OCI-LY3 (cell line): Measurements from ENCODE around the gene LTBP3.

Experiments
- H2AFZ ChIP-seq: fragments of 200-600, 300-600 bp; shearing (Covaris generic); 2 replicates; pipeline ENCODE4 v1.6.0; 2014; ENCODE audit warnings: antibody characterized with exemption, low read depth, low read length
- H3K27ac ChIP-seq: fragments of 200-600, 300-600 bp; sonication (generic); 2 replicates; pipeline ENCODE4 v1.5.1; 2014; ENCODE audit warnings: mild to moderate bottlenecking, low read length, moderate library complexity, mixed read lengths
- H3K27me3 ChIP-seq: fragments of 200-600, 300-600 bp; sonication (generic); 2 replicates; pipeline ENCODE4 v1.6.1; 2014; ENCODE audit warnings: low read depth, low read length, mixed read lengths
- H3K36me3 ChIP-seq: fragments of 200-600, 300-600 bp; sonication (generic); replicated peaks from 2 replicates; pipeline ENCODE3; 2014; ENCODE audit warnings: low read depth, low read length, mixed read lengths
- H3K4me1 ChIP-seq: fragments of 300-600, 200-600 bp; sonication (generic); 2 replicates; pipeline ENCODE4 v1.6.1; 2014; ENCODE audit warnings: low read length, mixed read lengths
- H3K4me2 ChIP-seq: fragments of 200-600, 300-600 bp; sonication (generic); 2 replicates; pipeline ENCODE4 v1.6.1; 2014; ENCODE audit warnings: low read length, mixed read lengths
- H3K4me3 ChIP-seq: fragments of 300-600, 200-600 bp; sonication (generic); 2 replicates; pipeline ENCODE4 v1.5.1; 2014; ENCODE audit warnings: antibody characterized with exemption, mild to moderate bottlenecking, low read length, moderate library complexity
- H3K79me2 ChIP-seq: fragments of 300-600, 200-600 bp; shearing (Covaris generic); 2 replicates; pipeline ENCODE4 v1.6.1; 2014; ENCODE audit warnings: mild to moderate bottlenecking, low read length, mixed read lengths
- H3K9ac ChIP-seq: fragments of 300-600, 200-600 bp; shearing (Covaris generic); 2 replicates; pipeline ENCODE4 v1.6.0; 2014; ENCODE audit warnings: mild to moderate bottlenecking, low read length, moderate library complexity
- H3K9me3 ChIP-seq: fragments of 200-600, 300-600 bp; shearing (Covaris generic); 2 replicates; pipeline ENCODE4 v1.6.1; 2014; ENCODE audit warnings: low read length, mixed read lengths; ENCODE audit not compliant: insufficient read depth
- H4K20me1 ChIP-seq: fragments of 200-600, 300-600 bp; sonication (generic); 2 replicates; pipeline ENCODE4 v1.6.1; 2016; ENCODE audit warnings: low read length, mixed read lengths; ENCODE audit not compliant: insufficient read depth
- CTCF ChIP-seq: fragments of 200-600, 300-600 bp; sonication (generic); IDR thresholded peaks from 2 replicates; pipeline ENCODE4 v1.5.1; 2014; ENCODE audit warnings: antibody characterized with exemption, low read length, low read depth
- EZH2phosphoT487 ChIP-seq: fragments of 200-600 bp; shearing (Covaris generic); IDR thresholded peaks from 2 replicates; pipeline ENCODE4 v1.6.1; 2018; ENCODE audit warnings: antibody characterized with exemption, mixed run types, low read depth

LTBP3 gene

GRCh38 chr11:65498727-65498976 is 59.5 kb downstream of the LTBP3 start:
- Histone ChIP-seq H3K4me3 (peak overlapping the region; percentile 83), H3K9ac (peak overlapping the region; percentile 99), H4K20me1 (peaks cover 43% of the 10 kb centered on the region), H3K4me2 (peak overlapping the region; percentile 95), H3K9me3 (no peaks in the 10 kb centered on the region), H3K79me2 (peaks cover 83% of the 10 kb centered on the region), H3K27ac (peak overlapping the region; percentile 91), H3K4me1 (peaks cover 55% of the 10 kb centered on the region), H3K27me3 (no peaks in the 10 kb centered on the region), H3K36me3 (peaks cover 46% of the 10 kb centered on the region), H2AFZ (peak overlapping the region; percentile 67)
- TF ChIP-seq CTCF, result no peak
- TF ChIP-seq EZH2phosphoT487, result no peak

GRCh38 chr11:65498042-65498726 is 60.0 kb downstream of the LTBP3 start:
- H3K27me3 ChIP-seq, result no peaks in the 10 kb centered on the region
- H3K4me1 ChIP-seq, result peaks cover 55% of the 10 kb centered on the region
- H4K20me1 ChIP-seq, result peaks cover 38% of the 10 kb centered on the region
- H3K4me2 ChIP-seq, result peak overlapping the region; percentile 95
- peaks cover 42% of the 10 kb centered on the region for H3K36me3 ChIP-seq
- no peaks in the 10 kb centered on the region for H3K9me3 ChIP-seq
- peak overlapping the region; percentile 83 for H3K4me3 ChIP-seq
- H2AFZ ChIP-seq, result peak overlapping the region; percentile 67
- H3K79me2 ChIP-seq, result peaks cover 78% of the 10 kb centered on the region
- TF ChIP-seq EZH2phosphoT487 (no peak), CTCF (no peak)
- H3K27ac ChIP-seq, result peak overlapping the region; percentile 91
- peak overlapping the region; percentile 99 for H3K9ac ChIP-seq

- Histone ChIP-seq H3K9me3 (no peaks in the 10 kb centered on the region), H3K36me3 (peaks cover 34% of the 10 kb centered on the region), H3K4me2 (peak overlapping the region; percentile 95), H3K4me3 (peak overlapping the region; percentile 83), H3K27ac (peak overlapping the region; percentile 91), H4K20me1 (peaks cover 31% of the 10 kb centered on the region), H3K9ac (peak overlapping the region; percentile 99), H3K27me3 (no peaks in the 10 kb centered on the region), H3K79me2 (peaks cover 70% of the 10 kb centered on the region), H3K4me1 (peaks cover 55% of the 10 kb centered on the region), H2AFZ (no peak overlapping the region)
- TF ChIP-seq EZH2phosphoT487 (no peak), CTCF (no peak)
Measured at GRCh38 chr11:65497141-65498041, 60.8 kb downstream of the LTBP3 start.
